Mucosa of gallbladder (tissue), 1 donor: ENCODE results near the gene SMARCC2. TPM values are rescaled to one million over a fixed set of nuclear protein-coding genes. Genes with fewer than 3 reads are reported as not detected.
"Not testable (repeated sequence)": the region's sequence is repeated elsewhere in the genome, so short reads cannot be mapped to it uniquely, and the experiment has no call there.

Experiments
- DNase-seq: peaks from one replicate; pipeline ENCODE4 v3.0.0-alpha.2; 2020; ENCODE audit warnings: low spot score
- total RNA-seq: library from RNA; stranded (reverse); gene quantifications from one replicate; pipeline ENCODE4 v1.2.1, GENCODE V29; 2021
- donor health status: DM: no; HTN: no; CAD: no.

The SMARCC2 gene
- total RNA-seq, 1 donor from 2014 or later = 115 TPM

DNA sequence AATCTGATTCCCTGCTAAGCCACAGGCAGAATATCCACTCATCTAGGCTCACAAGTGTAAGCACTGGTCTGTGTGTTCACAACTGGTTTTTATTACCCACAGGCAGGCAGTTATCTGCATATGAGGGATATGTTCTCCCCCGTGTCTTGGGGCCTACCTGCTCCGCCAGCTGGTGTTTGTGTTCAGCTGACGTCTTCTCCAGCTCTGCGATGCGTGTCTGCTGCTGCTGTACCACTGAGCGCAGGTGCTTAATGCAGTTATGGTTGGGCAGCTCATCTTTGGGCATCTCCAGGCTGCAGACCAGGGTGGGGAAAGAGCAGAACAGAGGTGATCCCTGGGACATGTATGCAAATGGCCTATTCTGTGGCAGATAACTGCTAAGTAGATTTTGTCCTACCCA is 18.7 kb upstream of the SMARCC2 start:
- DNase-seq = no peak

DNA sequence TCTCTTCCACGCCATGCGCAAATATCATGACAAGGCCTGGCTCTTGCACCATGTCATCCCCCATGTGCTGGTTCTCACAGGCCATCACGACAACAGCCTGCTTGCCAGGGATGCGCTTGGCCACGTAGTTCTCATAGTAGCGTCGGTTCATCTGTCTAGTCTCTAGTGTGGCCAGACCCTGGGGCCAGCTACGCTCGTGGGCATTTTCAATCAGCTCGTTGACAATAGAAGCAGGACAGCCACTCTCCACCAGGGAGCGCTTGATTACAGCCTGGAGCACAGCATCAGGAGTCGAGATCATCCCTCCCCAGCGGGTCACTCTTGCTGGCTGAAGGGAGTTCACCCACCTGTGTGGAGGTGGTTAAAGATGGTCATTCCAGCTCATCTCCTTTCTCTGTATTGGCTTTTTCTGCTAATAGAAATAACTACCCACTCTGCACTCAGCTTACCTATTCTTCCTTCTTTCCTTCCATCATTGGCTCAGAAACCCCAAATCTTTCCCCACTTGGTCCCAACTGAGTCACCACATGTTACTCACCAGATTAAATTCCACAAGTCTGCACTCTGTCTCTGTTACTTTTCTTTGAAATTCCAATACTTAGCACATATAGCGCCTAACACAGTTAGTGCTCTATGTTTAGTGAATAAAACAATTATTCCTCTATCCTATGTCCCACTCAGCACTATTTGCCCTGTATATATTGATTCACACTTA is 17.3 kb upstream of the SMARCC2 start:
- peak; percentile 58 for DNase-seq

DNA sequence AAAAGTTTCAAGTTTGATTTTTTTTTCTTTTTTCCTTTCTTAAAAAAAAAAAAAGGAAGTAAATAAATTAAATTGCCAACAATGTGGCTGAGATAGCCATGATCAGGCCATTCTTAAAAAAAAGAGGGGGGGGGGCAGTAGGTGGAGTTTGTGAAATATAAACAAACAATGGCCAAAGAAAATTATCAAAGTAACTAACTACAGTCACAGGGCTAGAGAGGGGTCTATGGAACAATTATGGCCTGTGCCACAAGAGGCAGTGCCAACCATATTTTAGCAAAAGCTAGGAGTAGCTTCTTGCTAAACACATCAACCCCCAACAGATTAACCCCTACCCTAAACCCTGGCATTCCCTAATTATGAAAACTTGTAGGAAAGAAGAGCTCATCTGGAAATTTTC is 16.2 kb upstream of the SMARCC2 start:
- DNase-seq = no peak

DNA sequence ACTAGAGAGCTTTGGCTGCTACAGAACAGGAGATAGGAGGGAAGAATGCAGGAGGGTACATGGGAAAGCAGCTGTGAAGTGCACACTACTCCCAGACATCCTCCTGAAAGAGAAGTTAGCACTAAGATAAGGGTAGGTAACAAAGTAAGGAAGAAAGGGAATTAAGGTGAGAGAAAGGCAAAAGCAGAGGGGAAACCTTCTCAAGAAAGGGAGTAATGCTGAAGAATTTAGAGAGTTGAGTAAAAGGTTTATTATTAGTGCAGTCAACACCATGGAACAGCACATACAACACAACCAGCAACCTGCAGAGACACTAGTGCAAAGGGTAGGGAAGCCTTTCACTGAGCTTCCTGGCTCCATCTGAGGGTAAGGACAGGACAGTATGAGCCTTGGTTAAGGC is 15.0 kb upstream of the SMARCC2 start:
- DNase-seq = no peak

DNA sequence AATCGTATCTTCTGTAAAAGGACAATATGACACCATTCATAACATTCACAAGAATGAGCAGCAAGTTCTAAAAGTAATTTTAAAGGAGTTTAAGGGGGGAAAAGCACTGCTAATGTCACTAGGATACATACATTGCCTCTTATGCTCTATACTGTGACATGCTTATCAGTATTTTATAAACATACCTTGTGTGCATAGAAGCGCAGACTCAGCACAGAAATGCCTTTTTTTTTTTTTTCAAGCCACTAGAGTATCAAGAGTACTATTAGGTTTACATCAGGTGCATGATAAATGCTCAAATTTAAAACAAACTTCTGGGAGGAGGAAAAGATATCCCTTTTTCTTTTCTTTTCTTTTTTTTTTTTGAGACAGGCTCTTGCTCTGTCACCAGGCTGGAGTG is 13.6 kb upstream of the SMARCC2 start:
- DNase-seq = no peak

- no peak for DNase-seq
Measured at GRCh38 chr12:56202366-56202765, 13.1 kb upstream of the SMARCC2 start.

GRCh38 chr12:56198836-56199235 is 9.6 kb upstream of the SMARCC2 start:
- DNase-seq = no peak

- DNase-seq = no peak
Measured at GRCh38 chr12:56197921-56198635, 8.8 kb upstream of the SMARCC2 start.

- not testable (repeated sequence) for DNase-seq
Measured at GRCh38 chr12:56196818-56197550, 7.7 kb upstream of the SMARCC2 start.

GRCh38 chr12:56193025-56193578 is 3.8 kb upstream of the SMARCC2 start:
- DNase-seq = peak; percentile 86

- no peak for DNase-seq
Measured at GRCh38 chr12:56192582-56192981, 3.3 kb upstream of the SMARCC2 start.

- DNase-seq = no peak
Measured at GRCh38 chr12:56190695-56191155, 1.4 kb upstream of the SMARCC2 start.

- peak; percentile 82 for DNase-seq
Measured at GRCh38 chr12:56189918-56190694, 823 bp upstream of the SMARCC2 start.

DNA sequence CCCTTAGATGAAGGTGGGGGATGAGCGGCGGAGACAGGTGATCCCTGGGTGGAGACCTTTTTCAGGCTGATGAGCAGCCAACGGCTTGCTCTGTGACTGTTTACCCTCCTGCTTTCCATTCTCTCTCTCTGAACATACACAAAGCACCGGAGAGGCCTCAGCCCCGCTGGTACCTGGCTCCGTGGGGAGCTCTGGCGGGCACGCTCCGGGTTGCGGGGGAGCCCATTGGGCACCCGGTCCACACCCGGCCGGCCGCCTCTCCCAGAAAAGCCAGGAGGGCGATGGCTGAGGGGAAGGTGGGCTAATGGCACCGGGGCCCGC is 545 bp downstream of the SMARCC2 start:
- DNase-seq = no peak

DNA sequence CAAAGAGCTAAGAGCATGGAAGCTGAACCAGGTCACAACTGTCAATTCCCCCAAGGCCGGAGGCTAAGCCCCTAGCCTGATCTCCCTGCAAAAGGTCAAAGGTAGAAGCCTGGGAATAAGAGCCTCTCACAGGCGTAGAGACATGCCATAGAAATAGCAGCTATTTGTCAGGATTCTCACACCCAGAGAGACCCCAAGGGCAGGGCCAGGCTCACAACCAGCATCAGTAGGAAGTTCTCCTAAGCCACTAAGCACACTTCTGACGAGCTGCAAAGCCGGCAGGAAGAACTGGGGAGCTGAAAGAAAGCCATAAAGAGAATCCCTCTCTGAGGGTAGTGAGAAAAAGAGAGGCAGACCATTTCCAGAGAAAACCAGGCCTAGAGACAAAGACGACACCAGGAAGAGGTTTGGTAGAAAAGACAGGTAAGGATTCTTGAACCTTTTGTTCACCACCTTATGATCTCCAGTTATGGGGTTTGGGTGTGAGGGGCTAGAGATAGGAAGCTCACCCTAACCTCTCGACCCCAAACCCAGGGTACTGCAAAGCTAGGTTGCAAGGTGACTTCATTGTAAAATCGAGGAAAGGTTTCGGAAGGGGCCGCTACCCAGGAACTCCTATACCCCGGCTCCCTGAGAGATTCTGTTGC is 1.0 kb downstream of the SMARCC2 start:
- no peak for DNase-seq

GRCh38 chr12:56186957-56187356 is 2.3 kb downstream of the SMARCC2 start:
- no peak for DNase-seq

DNA sequence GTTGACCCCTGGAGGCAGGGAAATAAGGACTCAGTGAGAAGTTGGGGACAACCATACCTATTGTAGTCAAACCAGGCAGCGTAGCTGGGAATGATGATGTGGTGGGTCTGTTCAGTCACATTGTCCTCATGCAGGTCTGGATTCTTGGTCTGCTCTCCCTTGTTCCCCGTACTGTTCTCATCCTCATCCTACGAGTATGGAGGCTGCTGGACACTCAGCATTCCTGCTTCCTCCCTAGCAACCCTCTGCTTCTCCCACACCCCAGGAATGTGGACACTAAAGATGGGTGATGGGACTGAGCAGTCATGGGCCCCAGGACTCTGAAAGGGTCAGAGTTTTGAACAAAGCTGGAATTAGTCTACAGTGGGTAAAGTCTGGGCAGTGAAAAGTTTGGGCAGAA is 10.9 kb downstream of the SMARCC2 start:
- no peak for DNase-seq

DNA sequence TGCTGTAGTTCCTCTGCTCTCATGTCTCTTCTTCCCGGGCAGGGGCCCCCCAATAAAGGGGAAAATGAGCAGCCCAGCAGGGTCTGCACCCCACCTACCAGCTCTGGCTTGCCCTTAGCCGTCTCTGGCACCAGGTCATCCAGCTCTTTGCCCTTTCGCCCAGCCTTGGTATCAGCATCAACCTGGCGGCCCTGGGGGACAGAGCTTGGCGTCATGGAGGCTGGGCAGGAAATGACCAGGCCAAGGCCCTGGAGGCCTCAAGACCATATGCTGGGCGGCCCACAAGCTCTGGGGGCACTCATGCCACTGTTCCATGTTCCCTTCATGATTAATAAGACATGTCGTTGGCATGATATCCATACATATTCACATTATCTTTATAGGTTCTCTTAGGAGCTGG is 16.4 kb downstream of the SMARCC2 start:
- DNase-seq = no peak

GRCh38 chr12:56169229-56169759 is 20.0 kb downstream of the SMARCC2 start:
- no peak for DNase-seq

- DNase-seq = no peak
Measured at GRCh38 chr12:56165369-56165768, 23.9 kb downstream of the SMARCC2 start.

- no peak for DNase-seq
Measured at GRCh38 chr12:56164345-56164729, 24.9 kb downstream of the SMARCC2 start.
